ENCODE results near the gene ZNF879. TPM values are rescaled to one million over a fixed set of nuclear protein-coding genes. Genes with fewer than 3 reads are reported as not detected.

ZNF879 gene
- total RNA-seq, 1 donor from 2014 or later, result 4.6 TPM

DNA sequence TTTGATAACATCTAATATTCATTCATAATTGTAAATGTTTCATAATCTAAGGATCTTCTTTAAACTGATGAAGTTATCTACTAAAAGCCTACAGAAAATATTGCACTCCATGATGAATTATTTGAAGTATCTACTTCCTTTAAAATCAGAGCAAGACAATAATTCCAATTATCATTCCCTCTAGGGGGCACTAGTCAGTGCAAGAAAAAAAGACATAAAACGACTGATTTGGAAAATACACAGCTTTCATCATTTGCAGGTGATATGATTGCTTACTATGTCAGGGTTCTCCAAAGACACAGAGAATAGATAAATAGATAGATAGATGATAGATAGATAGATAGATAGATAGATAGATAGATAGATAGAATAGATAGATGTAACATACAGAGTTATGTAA lies 14.9 kb upstream of the ZNF879 start:
- no peak for DNase-seq

DNA sequence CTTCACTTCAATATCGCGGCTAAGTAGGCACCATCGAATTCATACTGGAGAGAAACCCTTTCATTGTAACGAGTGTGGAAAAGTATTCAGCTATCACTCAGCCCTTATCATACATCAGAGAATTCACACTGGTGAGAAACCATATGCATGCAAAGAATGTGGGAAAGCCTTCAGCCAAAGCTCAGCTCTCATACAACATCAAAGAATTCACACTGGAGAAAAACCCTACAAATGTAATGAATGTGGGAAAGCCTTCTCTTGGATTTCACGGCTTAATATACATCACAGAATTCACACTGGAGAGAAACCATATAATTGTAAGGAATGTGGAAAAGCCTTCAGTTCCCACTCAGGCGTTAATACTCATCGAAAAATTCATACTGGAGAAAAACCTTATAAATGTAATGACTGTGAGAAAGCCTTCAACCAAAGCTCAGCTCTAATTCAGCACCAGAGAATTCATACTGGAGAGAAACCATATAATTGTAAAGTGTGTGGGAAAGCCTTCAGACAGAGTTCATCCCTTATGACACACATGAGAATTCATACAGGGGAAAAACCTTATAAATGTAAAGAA lies 9.5 kb downstream of the ZNF879 start:
- no peak for DNase-seq

DNA sequence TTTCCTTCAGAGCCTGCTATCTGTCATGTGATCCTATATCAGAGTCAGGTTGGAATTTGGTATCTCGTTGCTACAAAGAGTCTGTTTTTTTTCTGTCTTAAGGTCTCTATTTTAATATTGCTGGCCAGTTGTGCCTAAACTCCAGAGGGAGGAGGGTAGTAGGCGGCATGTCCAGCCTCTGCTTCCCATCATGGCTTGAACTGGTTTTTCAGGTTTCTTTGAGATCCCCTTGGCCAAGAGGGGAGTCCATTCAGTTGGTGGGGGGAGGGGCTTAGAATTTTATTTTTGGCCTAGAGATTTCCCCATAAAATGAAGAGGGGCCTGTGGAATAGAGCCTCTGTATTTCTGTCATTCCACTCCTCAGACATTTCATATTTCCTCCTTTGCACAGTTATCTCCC lies 21.2 kb downstream of the ZNF879 start:
- no peak for DNase-seq

DNA sequence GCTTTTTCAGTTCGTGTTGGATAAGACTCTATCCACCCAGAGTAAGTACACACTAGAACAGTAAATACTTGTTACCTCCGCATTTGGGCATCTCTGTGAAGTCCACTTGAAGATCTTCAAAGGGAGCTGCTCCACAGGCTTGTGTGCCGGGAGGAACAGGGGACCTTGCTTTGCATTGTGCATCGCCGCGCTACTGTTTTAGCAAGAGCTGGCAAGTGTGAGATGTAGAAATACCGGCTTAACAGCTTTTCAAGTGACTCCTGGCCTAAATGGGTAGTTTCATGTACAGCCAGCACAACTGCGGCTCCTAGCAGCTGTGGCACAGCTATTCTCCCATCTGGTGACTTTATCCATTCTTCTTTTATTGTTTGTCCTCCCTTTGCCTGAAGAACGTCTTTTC lies 28.2 kb downstream of the ZNF879 start:
- DNase-seq, result no peak

DNA sequence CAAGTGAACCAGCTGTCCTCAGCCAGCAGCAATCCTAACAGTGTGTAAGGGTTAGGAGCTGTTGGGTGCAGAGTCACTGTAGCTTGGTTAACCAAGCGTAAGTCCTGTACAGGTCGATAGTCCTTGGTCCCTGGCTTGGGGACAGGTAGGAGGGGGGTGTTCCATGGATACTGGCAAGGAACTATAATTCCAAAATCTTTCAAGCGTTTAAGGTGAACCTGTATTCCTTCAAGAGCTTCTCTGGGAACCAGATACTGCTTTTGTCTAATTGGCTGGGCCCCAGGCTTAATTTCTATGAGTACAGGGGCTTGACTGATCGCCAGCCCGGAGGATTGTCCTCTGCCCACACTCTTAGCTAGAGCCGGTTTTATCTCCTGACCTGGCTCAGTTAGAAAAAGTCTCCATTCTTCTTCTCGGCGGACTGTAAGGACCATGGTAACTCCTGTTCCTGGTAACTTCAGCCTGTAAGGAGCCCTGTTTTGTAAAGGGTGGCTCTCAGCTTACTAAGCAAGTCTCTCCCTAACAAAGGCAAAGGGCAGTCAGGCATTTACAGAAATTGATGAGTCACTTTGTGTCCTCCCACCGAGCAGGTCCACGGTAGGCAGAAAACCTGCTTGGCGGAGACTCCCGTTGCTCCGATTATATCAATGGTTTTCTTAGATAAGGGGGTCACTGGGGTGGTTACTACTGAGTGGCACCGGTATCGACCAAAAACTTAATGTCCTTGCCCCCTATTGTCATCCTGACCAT lies 30.6 kb downstream of the ZNF879 start:
- no peak for DNase-seq

DNA sequence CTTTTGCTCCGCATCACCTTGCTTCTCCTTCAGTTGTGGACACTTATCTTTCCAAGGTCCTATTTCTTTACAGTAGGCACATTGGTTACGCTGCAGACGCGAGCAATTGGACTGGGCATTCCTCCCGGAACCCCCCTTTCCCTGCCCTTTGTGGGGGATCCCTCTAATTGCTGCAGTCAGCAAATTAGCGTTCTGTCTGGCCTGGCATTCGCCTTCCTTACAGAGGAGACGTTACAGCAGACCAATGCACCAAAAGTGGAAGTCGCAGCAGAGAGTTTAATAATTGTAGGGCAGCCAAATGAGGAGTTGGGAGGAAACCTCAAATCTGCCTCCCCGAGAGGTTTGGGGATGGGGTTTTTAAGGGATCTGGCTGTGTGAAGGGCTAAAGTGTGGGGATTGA lies 31.3 kb downstream of the ZNF879 start:
- no peak for DNase-seq

DNA sequence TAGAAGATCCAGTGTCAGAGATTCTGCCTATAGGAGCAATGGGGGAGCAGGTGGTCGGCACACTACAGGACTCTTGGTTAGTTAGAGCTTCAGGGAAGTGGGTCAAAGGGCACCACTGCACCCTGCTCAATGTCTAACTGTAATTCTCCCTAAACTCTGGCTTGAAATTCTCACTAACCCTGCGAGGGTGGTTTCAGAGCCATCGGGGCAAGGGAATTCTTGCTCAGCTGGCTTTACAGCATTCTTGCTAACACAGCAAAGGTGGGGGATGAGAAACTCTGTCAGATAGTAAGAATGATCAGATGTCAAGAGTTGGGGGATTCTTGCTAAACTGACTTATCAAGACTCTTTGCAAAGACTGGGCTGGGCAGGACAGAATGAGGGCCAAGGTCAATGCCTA lies 31.8 kb downstream of the ZNF879 start:
- DNase-seq, result no peak

DNA sequence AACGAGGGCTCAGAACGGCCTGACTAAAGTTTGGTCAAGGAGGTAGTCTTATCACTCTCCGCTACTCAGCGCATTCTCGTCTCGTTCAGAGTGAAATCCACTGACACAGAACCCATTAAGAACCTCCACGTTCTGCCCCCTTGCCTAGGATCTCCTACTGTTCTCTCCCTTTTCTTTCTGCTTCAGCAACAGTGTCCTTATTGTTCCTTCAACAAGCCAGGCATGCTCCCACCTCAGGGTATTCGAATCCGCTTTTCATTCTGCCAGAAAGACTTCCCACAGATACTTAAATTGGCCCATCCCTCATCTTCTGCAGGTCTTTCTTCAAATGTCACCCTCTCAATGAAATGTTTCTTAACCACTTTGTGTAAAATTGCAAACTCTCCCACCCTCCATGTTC lies 32.2 kb downstream of the ZNF879 start:
- DNase-seq, result no peak

DNA sequence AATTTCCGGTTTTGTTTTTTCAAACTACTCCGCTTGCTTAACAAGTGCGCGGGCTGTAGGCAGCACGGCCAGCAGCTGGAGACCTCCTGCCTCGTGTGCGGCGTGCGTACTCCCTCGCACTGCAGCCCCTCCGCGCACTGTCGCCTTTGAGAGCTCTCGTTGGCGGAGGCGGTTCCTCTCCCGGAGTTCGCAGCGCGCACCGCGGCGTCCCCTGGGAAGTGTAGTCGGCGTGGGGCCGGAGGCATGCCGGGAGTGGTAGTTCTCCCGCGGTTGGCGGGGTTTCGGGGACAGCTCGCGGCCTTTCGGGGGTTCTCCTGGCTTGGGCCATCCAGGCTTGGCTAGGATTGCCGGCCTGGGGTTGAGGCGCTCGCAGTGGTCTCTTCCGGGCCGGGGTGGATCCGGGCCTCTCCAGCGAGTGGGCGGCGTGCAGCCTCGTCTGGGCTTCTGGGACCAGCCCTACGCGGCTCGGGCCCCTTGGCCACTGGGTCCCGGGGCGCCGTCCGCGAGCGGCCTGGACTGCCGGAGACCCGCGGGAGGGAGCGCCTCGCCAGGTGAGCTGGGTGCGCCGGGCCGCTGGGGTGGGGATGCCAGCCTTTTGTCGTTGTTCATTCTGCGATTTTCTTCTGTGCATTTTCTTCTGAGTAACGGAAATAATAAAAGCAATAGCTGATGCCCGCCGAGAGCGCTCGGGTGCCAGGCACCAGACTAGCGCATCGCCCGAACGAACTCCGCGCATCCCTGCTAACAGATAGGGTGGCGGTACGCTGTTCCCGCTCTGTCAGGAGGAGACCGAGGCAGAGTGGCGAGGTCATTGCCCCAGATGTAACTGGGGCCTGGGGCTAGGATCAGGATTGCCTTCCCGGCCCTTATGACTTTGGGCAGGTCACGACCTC lies 36.8 kb downstream of the ZNF879 start, which contains the start of gene ZNF354C:
ZNF354C (plus strand) TSS at position 258 of the 893 bp plus-strand sequence. CDS start 1,696 bp downstream, outside the sequence.
- DNase-seq, result peak; percentile 89

DNA sequence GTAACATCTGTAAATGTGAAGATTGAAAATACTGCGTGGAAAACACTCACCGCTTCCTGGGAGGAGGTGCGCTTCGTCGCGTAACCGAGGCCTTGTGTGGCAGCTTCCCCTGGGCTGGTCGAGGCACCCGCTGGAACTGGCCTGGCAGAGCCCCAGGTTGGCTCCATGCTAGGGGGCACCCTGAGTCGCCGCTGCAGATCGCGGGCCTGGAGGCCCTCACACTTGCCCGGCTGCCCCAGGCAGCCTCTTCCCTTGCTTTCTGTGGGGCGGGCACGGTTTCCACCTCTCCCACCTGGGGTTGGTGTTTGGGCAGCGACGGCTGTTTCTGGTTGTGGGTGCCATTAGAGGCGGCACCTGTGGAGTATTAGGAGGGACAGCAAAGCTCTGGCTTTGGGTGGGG lies 37.4 kb downstream of the ZNF879 start:
- no peak for DNase-seq

DNA sequence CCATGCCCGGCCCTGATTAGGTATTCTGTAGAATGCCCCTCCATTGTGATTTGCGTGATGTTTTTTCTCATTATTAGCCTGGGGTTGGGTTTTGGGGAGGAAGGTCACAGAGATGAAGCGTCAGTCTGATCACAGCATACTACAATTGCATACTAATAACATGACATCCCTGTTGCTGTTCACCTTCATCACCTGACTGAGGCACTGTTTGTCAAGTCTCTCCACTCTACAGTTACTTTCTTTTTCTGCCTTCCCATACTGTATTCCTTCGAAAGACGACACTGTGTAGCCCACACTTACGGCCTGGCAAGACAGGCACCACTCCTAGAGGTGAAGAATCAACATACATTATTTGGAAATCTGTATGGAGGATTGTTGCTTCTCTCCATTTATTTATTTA lies 42.1 kb downstream of the ZNF879 start:
- DNase-seq, result no peak

DNA sequence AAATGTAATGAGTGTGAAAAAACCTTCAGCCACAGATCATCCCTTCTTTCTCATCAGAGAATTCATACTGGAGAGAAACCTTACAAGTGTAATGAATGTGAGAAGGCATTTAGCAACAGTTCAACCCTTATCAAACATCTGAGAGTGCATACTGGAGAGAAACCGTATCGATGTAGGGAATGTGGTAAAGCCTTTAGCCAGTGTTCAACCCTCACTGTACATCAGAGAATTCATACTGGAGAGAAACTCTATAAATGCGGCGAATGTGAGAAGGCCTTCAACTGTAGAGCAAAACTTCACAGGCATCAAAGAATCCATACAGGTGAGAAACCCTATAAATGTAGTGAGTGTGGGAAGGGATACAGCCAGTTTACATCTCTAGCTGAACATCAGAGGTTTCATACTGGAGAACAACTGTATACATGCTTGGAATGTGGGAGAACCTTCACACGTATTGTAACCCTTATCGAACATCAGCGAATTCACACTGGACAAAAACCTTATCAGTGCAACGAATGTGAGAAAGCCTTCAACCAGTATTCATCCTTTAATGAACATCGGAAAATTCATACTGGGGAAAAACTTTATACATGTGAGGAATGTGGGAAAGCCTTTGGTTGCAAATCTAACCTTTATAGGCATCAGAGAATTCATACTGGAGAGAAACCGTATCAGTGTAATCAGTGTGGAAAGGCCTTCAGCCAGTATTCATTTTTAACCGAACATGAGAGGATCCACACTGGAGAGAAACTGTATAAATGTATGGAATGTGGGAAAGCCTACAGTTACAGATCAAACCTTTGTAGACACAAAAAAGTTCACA lies 55.8 kb downstream of the ZNF879 start:
- DNase-seq, result no peak

DNA sequence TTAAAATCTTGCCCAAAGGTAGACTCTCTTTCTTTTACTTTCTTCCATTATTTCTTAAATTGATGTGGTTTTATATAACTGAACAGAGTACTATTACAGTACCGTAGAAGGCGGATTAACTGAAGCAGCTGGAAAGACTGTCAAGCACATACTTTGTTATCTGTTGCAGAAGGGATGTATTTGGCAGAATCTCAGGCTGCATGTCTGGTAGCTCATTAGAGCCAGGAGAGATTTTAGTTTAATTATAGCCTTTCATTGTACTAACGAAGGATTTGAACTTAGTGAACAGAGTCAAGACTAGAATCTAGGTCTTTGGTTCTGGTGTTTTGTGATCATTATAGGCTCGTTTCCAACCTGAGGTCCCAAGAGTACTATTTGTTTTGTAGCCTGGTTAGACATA lies 57.1 kb downstream of the ZNF879 start:
- DNase-seq, result no peak

Other genes with a start within 250 kb of the ZNF879 start
- gene ZNF354B, start 163.9 kb upstream of the ZNF879 start, total RNA-seq, result 20.2 TPM
- 1.9 TPM for gene ZFP2, start 127.9 kb upstream of the ZNF879 start, total RNA-seq
- 4.2 TPM for gene ZNF454, start 82.6 kb upstream of the ZNF879 start, total RNA-seq
- not detected for gene GRM6, start 28.5 kb upstream of the ZNF879 start, total RNA-seq
- 11.8 TPM for gene ZNF354C, start 36.6 kb downstream of the ZNF879 start, total RNA-seq